Progenitor cell of endocrine pancreas (in vitro differentiated cells): Measurements from ENCODE around the gene ZNF844. TPM values are rescaled to one million over a fixed set of nuclear protein-coding genes. Genes with fewer than 3 reads are reported as not detected.

Source experiments
- DNase-seq: peaks from one replicate; pipeline ENCODE4 v3.0.0; 2021; ENCODE audit warnings: low spot score; ENCODE audit not compliant: unreplicated experiment
- H3K27ac Mint-ChIP-seq: 2 replicates; pipeline ENCODE4 v1.8.0; 2021; ENCODE audit warnings: mild to moderate bottlenecking, moderate library complexity, mixed read lengths
- H3K27me3 Mint-ChIP-seq: 2 replicates; pipeline ENCODE4 v1.8.0; 2021; ENCODE audit warnings: mixed read lengths
- H3K36me3 Mint-ChIP-seq: 2 replicates; pipeline ENCODE4 v1.8.0; 2022; ENCODE audit warnings: mixed read lengths; ENCODE audit not compliant: insufficient read depth
- H3K4me1 Mint-ChIP-seq: 2 replicates; pipeline ENCODE4 v1.8.0; 2021; ENCODE audit warnings: low read depth, mixed read lengths
- H3K4me3 Mint-ChIP-seq: 2 replicates; pipeline ENCODE4 v1.8.0; 2021; ENCODE audit warnings: low read depth, mild to moderate bottlenecking, moderate library complexity, mixed read lengths
- H3K9me3 Mint-ChIP-seq: 2 replicates; pipeline ENCODE4 v1.8.0; 2021; ENCODE audit warnings: low read depth, mixed read lengths
- CTCF ChIP-seq: fragments of 200-600 bp; sonication (generic); IDR thresholded peaks from one replicate; pipeline ENCODE4 v1.5.0; 2021; ENCODE audit warnings: antibody characterized with exemption, mild to moderate bottlenecking; ENCODE audit not compliant: unreplicated experiment
- total RNA-seq: library from RNA; stranded (reverse); gene quantifications from 2 replicates; pipeline ENCODE4 v1.2.1, GENCODE V29; 2021

ZNF844 gene
- total RNA-seq, 1 donor from 2014 or later = 13.4 TPM

- H3K36me3 Mint-ChIP-seq = peaks cover 56% of the 10 kb centered on the region
- no peaks in the 10 kb centered on the region for H3K4me1 Mint-ChIP-seq
- no peak for DNase-seq
- no peak overlapping the region for H3K27ac Mint-ChIP-seq
- no peaks in the 10 kb centered on the region for H3K27me3 Mint-ChIP-seq
- peaks cover 51% of the 10 kb centered on the region for H3K9me3 Mint-ChIP-seq
- no peak overlapping the region for H3K4me3 Mint-ChIP-seq
- TF ChIP-seq CTCF = no peak
Observed at GRCh38 chr19:12113121-12113520, 48.6 kb downstream of the ZNF844 start.

- Mint-ChIP-seq H3K27ac (no peak overlapping the region), H3K4me1 (no peaks in the 10 kb centered on the region), H3K27me3 (no peaks in the 10 kb centered on the region), H3K9me3 (peaks cover 34% of the 10 kb centered on the region), H3K4me3 (no peak overlapping the region), H3K36me3 (peaks cover 35% of the 10 kb centered on the region)
- no peak for TF ChIP-seq CTCF
- DNase-seq = no peak
Observed at GRCh38 chr19:12117201-12117970, 52.9 kb downstream of the ZNF844 start.

- DNase-seq = no peak
- H3K9me3 Mint-ChIP-seq = peaks cover 33% of the 10 kb centered on the region
- peaks cover 31% of the 10 kb centered on the region for H3K36me3 Mint-ChIP-seq
- no peaks in the 10 kb centered on the region for H3K4me1 Mint-ChIP-seq
- no peak overlapping the region for H3K27ac Mint-ChIP-seq
- TF ChIP-seq CTCF = peak; percentile 30
- H3K27me3 Mint-ChIP-seq = no peaks in the 10 kb centered on the region
- no peak overlapping the region for H3K4me3 Mint-ChIP-seq
Observed at GRCh38 chr19:12126707-12127106, 62.2 kb downstream of the ZNF844 start.

Other genes starting within 250 kb of the ZNF844 start
- gene ZNF439, start 216.0 kb upstream of the ZNF844 start, total RNA-seq = 2.0 and 2.5 TPM in 2 replicates
- 36.0 and 39.0 TPM in 2 replicates for gene ZNF69, start 176.9 kb upstream of the ZNF844 start, total RNA-seq
- 13.4 and 14.1 TPM in 2 replicates for gene ZNF700, start 139.6 kb upstream of the ZNF844 start, total RNA-seq
- 8.7 and 8.9 TPM in 2 replicates for gene ZNF763, start 99.7 kb upstream of the ZNF844 start, total RNA-seq
- 9.1 and 10.7 TPM in 2 replicates for gene ZNF433, start 29.1 kb upstream of the ZNF844 start, total RNA-seq
- gene ZNF878, start 11.8 kb upstream of the ZNF844 start, total RNA-seq = 2.2 and 2.9 TPM in 2 replicates
- 9.9 and 12.1 TPM in 2 replicates for gene ZNF20, start 75.6 kb downstream of the ZNF844 start, total RNA-seq
- 28.0 and 29.7 TPM in 2 replicates for gene ZNF625, start 92.0 kb downstream of the ZNF844 start, total RNA-seq
- gene ZNF136, start 98.4 kb downstream of the ZNF844 start, total RNA-seq = 15.3 and 15.6 TPM in 2 replicates
- gene ZNF44, start 230.2 kb downstream of the ZNF844 start, total RNA-seq = 16.1 and 16.7 TPM in 2 replicates